Effector memory CD8-positive, alpha-beta T cell (primary cell): Measurements from ENCODE around the gene CSNK1A1.
"Not testable (repeated sequence)": the region's sequence is repeated elsewhere in the genome, so short reads cannot be mapped to it uniquely, and the experiment has no call there.

Experiments used
- ATAC-seq: fragments of 150-1000 bp; cut with Tn5 transposase; replicated peaks from 2 replicates; pipeline ENCODE4 v1.10.0; 2021; ENCODE audit warnings: mild to moderate bottlenecking, moderate library complexity
- DNase-seq, 3 experiments: peaks; one replicate each; pipeline ENCODE4 v3.0.0; 2021
- H3K27ac Mint-ChIP-seq, 2 donors: one replicate each; pipeline ENCODE4 v1.8.0; 2022; ENCODE audit warnings: mild to moderate bottlenecking in 2 of 2, mixed read lengths in 2 of 2, moderate library complexity in 2 of 2
- H3K27me3 Mint-ChIP-seq, 2 donors: one replicate each; pipeline ENCODE4 v1.8.0; 2022; ENCODE audit warnings: mixed read lengths in 2 of 2
- H3K36me3 Mint-ChIP-seq: one replicate; pipeline ENCODE4 v1.8.0; 2022; ENCODE audit warnings: mild to moderate bottlenecking, moderate library complexity, mixed read lengths; ENCODE audit not compliant: insufficient read depth
- H3K4me1 Mint-ChIP-seq, 2 donors: one replicate each; pipeline ENCODE4 v1.8.0; 2022; ENCODE audit warnings: low read depth in 2 of 2, mixed read lengths in 2 of 2
- H3K4me3 Mint-ChIP-seq, 2 donors: one replicate each; pipeline ENCODE4 v1.8.0; 2022; ENCODE audit warnings: mild to moderate bottlenecking in 2 of 2, mixed read lengths in 2 of 2, moderate library complexity in 2 of 2
- H3K9me3 Mint-ChIP-seq, 2 donors: one replicate each; pipeline ENCODE4 v1.8.0; 2022; ENCODE audit warnings: mixed read lengths in 2 of 2

The CSNK1A1 gene

GRCh38 chr5:149537374-149537975 is 13.8 kb downstream of the CSNK1A1 start:
- Mint-ChIP-seq H3K27me3 (no peaks in the 10 kb centered on the region), H3K4me3 (peak overlapping the region in 1 of 2 donors; percentile 46)

GRCh38 chr5:149535787-149536186 is 15.5 kb downstream of the CSNK1A1 start:
- H3K4me1 Mint-ChIP-seq, result peaks cover 48 to 68% of the 10 kb centered on the region in 2 donors
- not testable (repeated sequence) for DNase-seq, H3K27me3 Mint-ChIP-seq, H3K9me3 Mint-ChIP-seq, ATAC-seq
- peak overlapping the region; percentile 16 to 62 for H3K27ac Mint-ChIP-seq
- H3K36me3 Mint-ChIP-seq, result peaks cover 43% of the 10 kb centered on the region
- peak overlapping the region; percentile 0 to 32 for H3K4me3 Mint-ChIP-seq

More at GRCh38 chr5:149537374-149537975, 13.8 kb downstream of the CSNK1A1 start:
- H3K4me1 Mint-ChIP-seq, result peaks cover 48 to 63% of the 10 kb centered on the region in 2 donors
- peak overlapping the region in 1 of 2 donors; percentile 49 for H3K27ac Mint-ChIP-seq
- H3K9me3 Mint-ChIP-seq, result no peaks in the 10 kb centered on the region
- no peak for DNase-seq
- peaks cover 44% of the 10 kb centered on the region for H3K36me3 Mint-ChIP-seq
- ATAC-seq, result no peak

GRCh38 chr5:149532413-149532812 is 18.8 kb downstream of the CSNK1A1 start:
- Mint-ChIP-seq H3K4me3 (no peak overlapping the region), H3K9me3 (no peaks in the 10 kb centered on the region), H3K27me3 (no peaks in the 10 kb centered on the region), H3K27ac (no peak overlapping the region), H3K36me3 (peaks cover 27% of the 10 kb centered on the region), H3K4me1 (peaks cover 51 to 81% of the 10 kb centered on the region in 2 donors)
- DNase-seq, result no peak
- ATAC-seq, result no peak

- ATAC-seq (no peak), DNase-seq (no peak)
- H3K27ac Mint-ChIP-seq, result peak overlapping the region; percentile 1 to 11
- peaks cover 44 to 84% of the 10 kb centered on the region in 2 donors for H3K4me1 Mint-ChIP-seq
- H3K27me3 Mint-ChIP-seq, result no peaks in the 10 kb centered on the region
- H3K4me3 Mint-ChIP-seq, result peak overlapping the region in 1 of 2 donors; percentile 58
- peaks cover 24% of the 10 kb centered on the region for H3K36me3 Mint-ChIP-seq
- no peaks in the 10 kb centered on the region for H3K9me3 Mint-ChIP-seq
Measured at GRCh38 chr5:149529463-149529862, 21.8 kb downstream of the CSNK1A1 start.

- H3K27me3 Mint-ChIP-seq, result no peaks in the 10 kb centered on the region
- peak overlapping the region; percentile 2 to 58 for H3K4me3 Mint-ChIP-seq
- H3K4me1 Mint-ChIP-seq, result peaks cover 42 to 86% of the 10 kb centered on the region in 2 donors
- DNase-seq (no peak), ATAC-seq (no peak)
- peaks cover 29% of the 10 kb centered on the region for H3K36me3 Mint-ChIP-seq
- H3K9me3 Mint-ChIP-seq, result no peaks in the 10 kb centered on the region
- H3K27ac Mint-ChIP-seq, result peak overlapping the region; percentile 1 to 90
Measured at GRCh38 chr5:149528281-149529060, 22.8 kb downstream of the CSNK1A1 start.

GRCh38 chr5:149526845-149527590 is 24.2 kb downstream of the CSNK1A1 start:
- no peak for ATAC-seq
- Mint-ChIP-seq H3K27me3 (no peaks in the 10 kb centered on the region), H3K9me3 (no peaks in the 10 kb centered on the region), H3K36me3 (peaks cover 32% of the 10 kb centered on the region), H3K27ac (peak overlapping the region; percentile 72 to 90), H3K4me1 (peaks cover 43 to 80% of the 10 kb centered on the region in 2 donors), H3K4me3 (peak overlapping the region; percentile 57 to 58)
- DNase-seq, result no peak

GRCh38 chr5:149521739-149522685 is 29.2 kb downstream of the CSNK1A1 start:
- ATAC-seq (peak; percentile 17), DNase-seq (no peak)
- H3K36me3 Mint-ChIP-seq, result peaks cover 63% of the 10 kb centered on the region
- peak overlapping the region; percentile 9 to 78 for H3K27ac Mint-ChIP-seq
- H3K9me3 Mint-ChIP-seq, result no peaks in the 10 kb centered on the region
- H3K27me3 Mint-ChIP-seq, result no peaks in the 10 kb centered on the region
- peak overlapping the region; percentile 10 to 47 for H3K4me3 Mint-ChIP-seq
- H3K4me1 Mint-ChIP-seq, result peaks cover 44 to 81% of the 10 kb centered on the region in 2 donors

GRCh38 chr5:149519601-149520000 is 31.6 kb downstream of the CSNK1A1 start:
- H3K9me3 Mint-ChIP-seq, result no peaks in the 10 kb centered on the region
- H3K36me3 Mint-ChIP-seq, result peaks cover 75% of the 10 kb centered on the region
- ATAC-seq (no peak), DNase-seq (no peak)
- H3K4me1 Mint-ChIP-seq, result peaks cover 37 to 76% of the 10 kb centered on the region in 2 donors
- no peaks in the 10 kb centered on the region for H3K27me3 Mint-ChIP-seq
- H3K4me3 Mint-ChIP-seq, result peak overlapping the region in 1 of 2 donors; percentile 32
- peak overlapping the region; percentile 16 to 90 for H3K27ac Mint-ChIP-seq

GRCh38 chr5:149518620-149519019 is 32.6 kb downstream of the CSNK1A1 start:
- DNase-seq, result no peak
- Mint-ChIP-seq H3K4me3 (peak overlapping the region; percentile 4 to 32), H3K4me1 (peaks cover 36 to 69% of the 10 kb centered on the region in 2 donors), H3K9me3 (no peaks in the 10 kb centered on the region), H3K36me3 (peaks cover 72% of the 10 kb centered on the region), H3K27me3 (no peaks in the 10 kb centered on the region), H3K27ac (peak overlapping the region; percentile 16 to 26)
- peak; percentile 41 for ATAC-seq

- peak overlapping the region in 1 of 2 donors; percentile 41 for H3K4me3 Mint-ChIP-seq
Measured at GRCh38 chr5:149517461-149518122, 33.6 kb downstream of the CSNK1A1 start.

GRCh38 chr5:149514512-149514911 is 36.7 kb downstream of the CSNK1A1 start:
- Mint-ChIP-seq H3K27me3 (no peaks in the 10 kb centered on the region), H3K36me3 (peaks cover 68% of the 10 kb centered on the region), H3K9me3 (no peaks in the 10 kb centered on the region), H3K4me3 (no peak overlapping the region), H3K27ac (peak overlapping the region; percentile 26 to 65), H3K4me1 (peaks cover 19 to 51% of the 10 kb centered on the region in 2 donors)
- no peak for DNase-seq
- no peak for ATAC-seq

More at GRCh38 chr5:149517461-149518122, 33.6 kb downstream of the CSNK1A1 start:
- peaks cover 34 to 75% of the 10 kb centered on the region in 2 donors for H3K4me1 Mint-ChIP-seq
- H3K27ac Mint-ChIP-seq, result peak overlapping the region; percentile 26 to 34
- no peaks in the 10 kb centered on the region for H3K27me3 Mint-ChIP-seq
- ATAC-seq, result no peak
- H3K36me3 Mint-ChIP-seq, result peaks cover 68% of the 10 kb centered on the region
- H3K9me3 Mint-ChIP-seq, result no peaks in the 10 kb centered on the region
- no peak for DNase-seq

GRCh38 chr5:149513372-149513947 is 37.8 kb downstream of the CSNK1A1 start:
- not testable (repeated sequence) for H3K27me3 Mint-ChIP-seq, H3K27ac Mint-ChIP-seq, DNase-seq, ATAC-seq, H3K9me3 Mint-ChIP-seq, H3K4me3 Mint-ChIP-seq
- peaks cover 11 to 41% of the 10 kb centered on the region in 2 donors for H3K4me1 Mint-ChIP-seq
- peaks cover 72% of the 10 kb centered on the region for H3K36me3 Mint-ChIP-seq
